ENCODE results near the gene UQCRHL.
"Not testable (repeated sequence)": the region's sequence is repeated elsewhere in the genome, so short reads cannot be mapped to it uniquely, and the experiment has no call there.

Gene UQCRHL

DNA sequence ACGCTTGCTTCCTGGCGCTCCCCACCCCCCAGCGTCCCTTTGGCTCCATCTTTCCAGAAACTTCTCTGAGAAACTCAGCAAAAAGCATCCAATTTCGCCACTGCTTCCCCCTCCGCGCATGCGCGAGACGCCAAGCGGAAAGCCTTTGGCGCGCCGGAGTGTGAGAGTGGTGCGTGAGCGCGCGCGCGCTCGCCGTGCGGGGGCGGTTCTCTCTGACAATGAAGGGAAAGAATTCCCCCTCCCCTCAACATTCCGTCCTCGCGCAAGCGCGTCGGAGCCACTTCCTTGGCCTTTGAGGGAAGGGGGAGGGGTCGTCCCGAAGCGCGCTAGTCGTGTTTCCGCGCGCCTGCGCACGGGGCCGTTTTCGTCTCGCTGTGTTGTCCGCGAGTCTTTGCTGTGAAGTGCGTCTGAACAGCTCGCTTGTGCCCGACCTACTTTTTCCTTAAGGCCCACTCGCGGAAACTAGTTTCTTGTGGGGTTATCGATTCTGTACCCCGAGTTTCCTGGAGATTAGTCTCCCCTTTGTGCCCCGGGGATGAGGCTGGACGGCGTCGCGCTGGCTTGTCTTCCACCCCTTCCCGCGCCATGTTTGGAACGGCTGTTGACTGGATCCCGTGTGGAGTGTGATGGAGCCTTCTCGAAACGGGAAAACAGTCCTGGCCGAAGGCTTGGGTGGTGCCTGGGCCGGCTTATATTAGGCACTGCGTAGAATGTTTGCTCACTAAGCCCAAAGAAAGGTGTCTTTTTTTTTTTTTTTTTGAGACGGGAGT, 28.5 kb upstream of the UQCRHL start:
- DNase-seq (ENCODE audit: low read depth in 2 of 2): peak; percentile 98 to 99

GRCh38 chr1:15835205-15835740, 27.8 kb upstream of the UQCRHL start:
- DNase-seq (ENCODE audit: low read depth in 2 of 2): no peak

- peak; percentile 82 to 88 for DNase-seq (ENCODE audit: low read depth in 2 of 2)
Measured at GRCh38 chr1:15834406-15835204, 27.2 kb upstream of the UQCRHL start.

DNA sequence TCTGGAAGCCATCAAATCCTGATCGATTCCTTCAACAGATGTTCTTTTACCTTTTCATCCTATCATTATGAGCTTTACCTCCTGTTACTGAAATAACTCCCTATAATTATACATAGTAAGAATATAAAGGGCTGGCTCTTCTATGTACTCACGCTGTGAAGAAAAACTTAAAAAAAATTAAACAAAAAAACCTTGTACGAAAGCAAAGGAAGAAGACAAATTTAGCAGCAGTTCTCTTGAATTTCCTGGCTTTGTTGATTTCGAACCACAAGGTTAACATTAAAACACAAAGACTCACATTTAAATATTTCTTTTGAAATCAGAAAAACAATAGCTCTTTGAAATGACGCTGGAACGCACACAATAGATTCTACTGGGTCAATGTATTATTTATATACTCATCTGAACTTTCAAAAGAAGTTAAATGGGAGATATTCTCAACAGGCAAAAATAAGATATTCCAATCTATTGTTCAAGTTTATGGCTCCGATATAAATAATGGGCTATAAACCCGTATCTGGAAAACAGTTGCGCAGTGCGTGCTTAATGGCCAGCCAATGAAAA, 26.5 kb upstream of the UQCRHL start:
- no peak for DNase-seq (ENCODE audit: low read depth in 2 of 2)

DNA sequence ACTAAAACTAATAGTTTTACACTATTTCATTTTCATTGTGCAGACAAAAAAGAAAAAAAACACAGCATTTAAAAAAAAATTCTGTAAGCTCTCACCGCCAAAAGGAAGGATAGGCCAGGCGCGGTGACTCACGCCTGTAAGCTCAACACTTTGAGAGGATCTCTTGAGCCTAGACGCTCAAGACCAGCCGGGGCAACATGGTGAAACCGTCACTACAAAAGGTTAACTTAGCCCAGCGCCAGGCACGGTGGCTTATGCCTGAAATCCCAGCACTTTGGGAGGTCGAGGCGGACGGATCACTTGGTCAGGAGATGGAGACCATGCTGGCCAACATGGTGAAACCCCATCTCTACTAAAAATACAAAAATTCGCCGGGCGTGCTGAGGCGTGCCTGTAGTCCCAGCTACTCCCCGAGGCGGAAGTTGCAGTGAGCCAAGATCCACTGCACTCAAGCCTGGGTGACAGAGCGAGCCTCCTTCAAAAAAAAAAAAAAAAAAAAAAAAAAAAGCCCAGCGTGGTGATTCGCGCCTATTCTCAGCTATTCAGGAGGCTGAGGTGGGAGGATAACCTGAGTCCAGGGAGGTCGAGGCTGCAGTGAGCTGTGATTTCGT, 25.7 kb upstream of the UQCRHL start:
- peak; percentile 32 to 36 for DNase-seq (ENCODE audit: low read depth in 2 of 2)

DNA sequence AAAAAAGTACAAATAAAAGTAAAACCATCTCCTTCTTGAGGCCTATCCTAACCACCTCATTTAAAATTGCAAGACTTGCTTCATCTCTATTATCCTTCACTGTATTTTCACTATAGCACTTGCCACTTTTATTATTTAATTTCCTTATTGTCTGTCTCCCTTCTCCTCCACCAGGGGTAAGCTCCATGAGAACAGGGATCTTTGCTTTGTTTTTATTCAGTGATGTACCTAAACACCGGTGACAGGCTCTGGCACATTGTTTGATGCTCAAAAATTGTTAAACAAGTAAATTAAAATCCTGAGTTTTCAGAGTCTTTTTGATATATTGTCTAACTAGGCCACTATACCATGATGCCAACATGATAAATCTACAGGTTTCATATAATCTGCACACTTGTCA, 22.8 kb upstream of the UQCRHL start:
- no peak for DNase-seq (ENCODE audit: low read depth in 2 of 2)

DNA sequence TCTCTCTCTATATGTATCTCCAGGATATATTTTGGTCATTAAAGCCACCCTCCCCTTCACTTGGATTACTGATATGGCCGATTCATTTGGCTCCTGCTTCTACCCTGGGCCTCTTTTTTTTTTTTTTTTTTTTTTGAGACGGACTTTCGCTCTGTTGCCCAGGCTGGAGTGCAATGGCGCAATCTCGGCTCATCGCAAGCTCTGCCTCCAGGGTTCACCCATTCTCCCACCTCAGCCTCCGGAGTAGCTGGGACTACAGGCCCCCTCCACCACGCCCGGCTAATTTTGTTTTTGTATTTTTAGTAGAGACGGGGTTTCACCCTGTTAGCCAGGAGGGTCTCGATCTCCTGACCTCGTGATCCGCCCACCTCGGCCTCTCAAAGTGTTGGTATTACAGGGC, 21.5 kb upstream of the UQCRHL start:
- not testable (repeated sequence) for DNase-seq (ENCODE audit: low read depth in 2 of 2)

- not testable (repeated sequence) for DNase-seq (ENCODE audit: low read depth in 2 of 2)
Measured at GRCh38 chr1:15827567-15827966, 20.1 kb upstream of the UQCRHL start.

- DNase-seq (ENCODE audit: low read depth in 2 of 2): no peak
Measured at GRCh38 chr1:15826810-15827507, 19.5 kb upstream of the UQCRHL start.

- no peak for DNase-seq (ENCODE audit: low read depth in 2 of 2)
Measured at GRCh38 chr1:15825800-15826199, 18.4 kb upstream of the UQCRHL start.

DNA sequence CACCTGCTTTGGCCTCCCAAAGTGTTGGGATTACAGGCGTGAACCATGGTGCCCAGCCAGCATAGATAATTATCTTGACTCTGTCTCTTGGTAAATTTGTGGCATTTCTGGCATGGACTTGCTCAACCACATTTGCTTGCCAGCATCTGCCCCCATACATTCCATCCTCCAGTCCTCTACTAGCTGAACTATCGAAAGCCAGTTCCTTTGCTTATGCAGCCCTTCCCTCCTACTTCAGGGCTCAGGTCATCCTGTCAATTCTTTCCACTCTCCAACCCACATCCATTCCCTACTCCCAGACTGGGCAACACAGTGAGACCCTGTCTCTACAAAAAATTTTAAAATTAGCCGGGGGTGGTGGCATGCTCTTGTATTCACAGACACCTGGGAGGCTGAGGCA, 13.0 kb upstream of the UQCRHL start:
- no peak for DNase-seq (ENCODE audit: low read depth in 2 of 2)

DNA sequence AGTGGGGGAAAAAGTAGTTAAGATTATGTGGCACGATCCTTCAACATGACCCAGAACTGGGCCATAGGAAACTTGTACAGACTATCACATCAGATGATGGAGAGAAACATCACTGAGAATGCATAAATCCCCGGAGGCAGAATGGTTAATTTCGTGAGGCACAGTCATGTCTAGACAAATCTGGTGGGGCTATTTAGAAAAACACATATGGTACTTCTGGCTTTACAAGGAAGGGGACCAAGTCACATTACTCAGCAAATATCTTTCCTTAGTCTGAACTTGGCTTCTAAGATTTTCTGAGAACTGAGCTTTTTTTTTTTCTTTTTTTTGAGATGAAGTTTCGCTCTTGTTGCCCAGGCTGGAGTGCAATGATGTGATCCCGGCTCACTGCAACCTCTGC, 9.2 kb upstream of the UQCRHL start:
- no peak for DNase-seq (ENCODE audit: low read depth in 2 of 2)

GRCh38 chr1:15810073-15810472, 2.6 kb upstream of the UQCRHL start:
- no peak for DNase-seq (ENCODE audit: low read depth in 2 of 2)

- no peak for DNase-seq (ENCODE audit: low read depth in 2 of 2)
Measured at GRCh38 chr1:15808955-15809354, 1.5 kb upstream of the UQCRHL start.

DNA sequence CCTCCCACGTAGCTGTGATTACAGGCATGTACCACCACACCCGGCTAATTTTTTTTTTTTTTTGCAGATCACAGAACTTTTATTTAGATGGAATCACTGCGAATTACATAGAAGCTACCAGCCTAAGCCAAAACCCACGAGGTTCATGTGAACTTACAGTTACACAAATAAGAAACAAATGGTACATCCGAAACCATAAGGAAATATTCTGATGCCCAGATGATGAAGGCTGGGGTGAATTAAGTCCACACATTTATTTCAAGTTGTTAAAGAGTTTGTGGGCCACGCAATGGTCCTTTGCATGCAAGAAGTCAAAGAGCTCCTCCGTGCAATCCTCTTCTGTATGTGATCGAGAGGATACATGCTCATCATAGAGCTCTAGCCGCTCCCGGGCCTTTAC, 328 bp downstream of the UQCRHL start:
- DNase-seq (ENCODE audit: low read depth in 2 of 2): no peak

- DNase-seq (ENCODE audit: low read depth in 2 of 2): no peak
Measured at GRCh38 chr1:15804060-15804459, 3.4 kb downstream of the UQCRHL start.

DNA sequence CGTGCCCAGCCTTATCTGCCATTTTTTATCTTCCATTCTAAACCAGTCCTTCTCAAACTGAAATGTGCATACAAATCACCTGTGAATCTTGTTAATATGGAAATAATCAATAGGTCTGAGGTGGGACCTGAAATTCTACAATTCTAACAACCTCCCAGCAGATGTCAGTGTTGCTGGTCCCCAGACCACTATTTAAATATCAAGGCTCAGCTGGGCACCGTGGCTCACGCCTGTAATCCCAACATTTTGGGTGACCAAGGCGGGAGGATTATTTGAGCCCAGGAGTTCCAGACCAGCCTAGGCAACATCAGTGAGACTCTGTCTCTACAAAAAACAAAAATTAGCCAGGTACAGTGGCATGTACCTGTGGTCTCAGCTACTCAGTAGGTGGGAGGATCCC, 4.1 kb downstream of the UQCRHL start:
- no peak for DNase-seq (ENCODE audit: low read depth in 2 of 2)

DNA sequence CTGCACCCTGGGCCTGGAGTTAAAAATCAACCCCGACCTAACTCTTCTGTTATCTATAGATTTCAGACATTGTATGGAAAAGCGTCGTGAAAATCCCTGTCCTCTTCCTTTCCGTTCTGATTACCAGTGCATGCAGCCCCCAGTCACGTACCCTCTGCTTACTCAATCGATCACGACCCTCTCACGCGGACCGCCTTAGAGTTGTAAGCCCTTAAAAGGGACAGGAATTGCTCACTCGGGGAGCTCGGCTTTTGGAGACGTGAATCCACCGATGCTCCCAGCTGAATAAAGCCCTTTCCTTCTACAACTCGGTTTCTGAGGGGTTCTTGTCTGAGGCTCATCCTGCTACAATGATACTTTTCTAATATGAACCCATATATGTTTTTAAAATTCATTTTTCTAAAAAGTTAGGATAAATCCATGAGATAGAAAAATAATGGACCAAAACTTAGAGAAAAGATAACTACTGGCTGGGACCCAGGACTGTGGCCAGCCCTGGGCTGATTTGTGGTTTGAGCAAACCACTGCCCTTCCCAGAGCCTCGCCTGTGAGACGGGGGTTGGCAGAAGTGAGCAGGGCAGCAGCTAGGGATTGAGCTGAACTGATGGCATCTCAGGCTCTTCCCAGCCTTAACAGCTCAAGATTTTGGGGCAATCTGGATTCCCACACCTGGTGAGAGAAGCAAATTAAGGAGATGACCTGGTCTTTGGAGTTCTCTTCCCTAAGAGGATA, 5.0 kb downstream of the UQCRHL start:
- no peak for DNase-seq (ENCODE audit: low read depth in 2 of 2)

GRCh38 chr1:15799928-15800835, 7.3 kb downstream of the UQCRHL start:
- no peak for DNase-seq (ENCODE audit: low read depth in 2 of 2)

Data from stimulated activated CD4-positive, alpha-beta T cell treated with anti-CD3 and anti-CD28 coated beads, Interleukin-4, amount 100 ng/mL, for 48 hours (primary cell).